LoVo (cell line): ENCODE results near the gene ZNF560.
A peak's percentile ranks its signal among the peaks of the same experiment; 100 is the strongest.

ENCODE experiments used
- DNase-seq: peaks from one replicate; pipeline ENCODE4 v3.0.0-alpha.2; 2016; ENCODE audit warnings: low spot score

ZNF560 gene

GRCh38 chr19:9435279-9436268, 62.8 kb downstream of the ZNF560 start, which contains the start of gene ZNF266:
ZNF266 (minus strand) TSS chr19:9435573; CDS start chr19:9420089, 15,484 bp downstream.
- DNase-seq: peak; percentile 89

DNA sequence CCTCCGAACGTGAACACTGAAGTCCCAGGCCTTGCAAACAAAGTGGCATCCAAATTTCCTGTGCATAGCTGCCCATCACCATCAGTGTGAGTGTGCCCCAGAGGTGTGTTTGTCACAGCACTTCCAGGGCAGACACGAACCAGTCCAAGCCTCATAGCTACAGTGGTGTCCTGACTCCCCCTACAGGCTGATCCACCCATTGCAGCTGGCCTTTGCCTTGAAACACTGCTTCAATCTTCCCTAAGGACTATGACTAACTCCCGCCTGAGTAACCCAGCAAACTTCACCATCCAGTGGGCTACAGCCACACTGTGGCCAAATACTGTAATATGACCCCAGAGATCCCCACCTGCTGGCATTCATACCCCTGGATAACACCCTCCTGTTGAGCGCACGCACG, 66.9 kb downstream of the ZNF560 start:
- DNase-seq: no peak

- no peak for DNase-seq
Observed at GRCh38 chr19:9430444-9430843, 68.0 kb downstream of the ZNF560 start.

DNA sequence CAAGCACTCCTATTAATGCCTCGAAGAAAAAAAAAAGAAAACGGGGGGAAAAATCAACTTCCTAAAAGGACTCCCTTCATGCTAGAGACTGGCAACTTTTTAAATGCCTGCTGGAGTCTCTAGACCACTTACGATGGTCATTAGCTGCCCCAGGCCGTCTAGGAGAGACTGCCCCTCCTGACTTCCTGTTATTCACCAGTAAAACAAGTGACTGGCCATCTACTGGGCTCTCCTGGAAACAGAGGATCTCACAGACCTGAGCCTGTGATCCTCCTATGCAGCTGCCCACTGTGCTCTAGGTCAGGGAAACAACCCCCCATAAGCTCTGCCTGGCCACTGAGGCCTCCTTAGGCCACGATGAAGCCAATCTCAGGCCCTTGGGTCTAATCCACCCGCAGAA, 70.5 kb downstream of the ZNF560 start:
- DNase-seq: no peak
